Left ventricle myocardium inferior (tissue), 1 donor: ENCODE data around the gene SORCS2. TPM values are rescaled to one million over a fixed set of nuclear protein-coding genes. Genes with fewer than 3 reads are reported as not detected.
"Not testable (repeated sequence)": the region's sequence is repeated elsewhere in the genome, so short reads cannot be mapped to it uniquely, and the experiment has no call there.

ENCODE experiments used
- DNase-seq: peaks from one replicate; pipeline ENCODE4 v3.0.0-alpha.2; 2020
- H3K27ac ChIP-seq: fragments of 200-600 bp; replicated peaks from 2 replicates; pipeline ENCODE4 v1.8.0; 2021
- H3K27me3 ChIP-seq: fragments of 200-600 bp; 2 replicates; pipeline ENCODE4 v1.8.0; 2021; ENCODE audit warnings: low read depth
- H3K36me3 ChIP-seq: fragments of 200-600 bp; 2 replicates; pipeline ENCODE4 v1.8.0; 2021
- H3K4me1 ChIP-seq: fragments of 200-600 bp; 2 replicates; pipeline ENCODE4 v1.8.0; 2021
- H3K4me3 ChIP-seq: fragments of 200-600 bp; 2 replicates; pipeline ENCODE4 v1.8.0; 2021; ENCODE audit warnings: mild to moderate bottlenecking, moderate library complexity
- H3K9me3 ChIP-seq: fragments of 200-600 bp; replicated peaks from 2 replicates; pipeline ENCODE4 v1.8.0; 2021
- intact Hi-C: fragments of 100-400 bp; cut with micrococcal nuclease; formaldehyde crosslinking; loops from one replicate; pipeline ENCODE4 v1.11.0; 2022
- total RNA-seq: library from RNA; stranded (reverse); fragmentation: NEBNext Ultra II Directional; extraction: Animal tissue kit (Norgen Biotek cat#: 25700); gene quantifications from one replicate; pipeline ENCODE4 v1.2.1, GENCODE V29; 2021
- TF ChIP-seq, protein P1 (sequence below): fragments of 200-600 bp; IDR thresholded peaks from 2 replicates; pipeline ENCODE4 v1.8.0; 2021; ENCODE audit warnings: antibody characterized with exemption, mild to moderate bottlenecking, borderline replicate concordance
- donor health status: DM: no; HTN: yes; CAD: no; lungs with severe emphysema.

SORCS2 gene
- total RNA-seq, 1 donor from 2014 or later: 1.2 TPM

DNA sequence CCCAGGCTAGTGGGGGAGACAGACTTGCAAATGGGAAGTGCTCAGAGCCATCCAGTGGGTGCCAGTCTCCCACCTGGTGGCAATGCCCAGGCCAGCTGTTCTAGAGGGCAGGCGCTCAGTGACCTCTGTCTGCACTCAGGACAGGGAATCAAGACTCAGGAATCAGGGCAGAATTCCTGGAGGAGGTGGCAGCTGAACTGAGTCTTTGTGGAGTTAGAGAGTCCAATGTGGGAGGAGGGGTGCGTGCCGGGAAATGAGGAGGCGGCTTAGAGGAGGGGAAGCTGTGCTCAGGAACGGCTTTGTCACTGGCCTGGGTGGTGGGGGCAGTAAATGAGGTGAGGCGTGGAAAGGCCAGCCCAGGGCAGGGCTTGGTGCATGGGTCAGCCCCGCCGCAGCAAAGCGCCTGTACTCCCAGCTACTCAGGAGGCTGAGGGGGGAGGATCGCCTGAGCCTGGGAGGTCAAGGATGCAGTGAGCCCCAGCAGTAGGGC is 31.3 kb upstream of the SORCS2 start:
- no peaks in the 10 kb centered on the region for H3K27me3 ChIP-seq
- DNase-seq: no peak
- TF ChIP-seq, protein P1, sequence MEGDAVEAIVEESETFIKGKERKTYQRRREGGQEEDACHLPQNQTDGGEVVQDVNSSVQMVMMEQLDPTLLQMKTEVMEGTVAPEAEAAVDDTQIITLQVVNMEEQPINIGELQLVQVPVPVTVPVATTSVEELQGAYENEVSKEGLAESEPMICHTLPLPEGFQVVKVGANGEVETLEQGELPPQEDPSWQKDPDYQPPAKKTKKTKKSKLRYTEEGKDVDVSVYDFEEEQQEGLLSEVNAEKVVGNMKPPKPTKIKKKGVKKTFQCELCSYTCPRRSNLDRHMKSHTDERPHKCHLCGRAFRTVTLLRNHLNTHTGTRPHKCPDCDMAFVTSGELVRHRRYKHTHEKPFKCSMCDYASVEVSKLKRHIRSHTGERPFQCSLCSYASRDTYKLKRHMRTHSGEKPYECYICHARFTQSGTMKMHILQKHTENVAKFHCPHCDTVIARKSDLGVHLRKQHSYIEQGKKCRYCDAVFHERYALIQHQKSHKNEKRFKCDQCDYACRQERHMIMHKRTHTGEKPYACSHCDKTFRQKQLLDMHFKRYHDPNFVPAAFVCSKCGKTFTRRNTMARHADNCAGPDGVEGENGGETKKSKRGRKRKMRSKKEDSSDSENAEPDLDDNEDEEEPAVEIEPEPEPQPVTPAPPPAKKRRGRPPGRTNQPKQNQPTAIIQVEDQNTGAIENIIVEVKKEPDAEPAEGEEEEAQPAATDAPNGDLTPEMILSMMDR: no peak
- H3K4me3 ChIP-seq: no peak overlapping the region
- H3K27ac ChIP-seq: no peak overlapping the region
- no peaks in the 10 kb centered on the region for H3K36me3 ChIP-seq
- intact Hi-C loops: no loop called here
- H3K9me3 ChIP-seq: no peaks in the 10 kb centered on the region
- H3K4me1 ChIP-seq: peaks cover 12% of the 10 kb centered on the region

DNA sequence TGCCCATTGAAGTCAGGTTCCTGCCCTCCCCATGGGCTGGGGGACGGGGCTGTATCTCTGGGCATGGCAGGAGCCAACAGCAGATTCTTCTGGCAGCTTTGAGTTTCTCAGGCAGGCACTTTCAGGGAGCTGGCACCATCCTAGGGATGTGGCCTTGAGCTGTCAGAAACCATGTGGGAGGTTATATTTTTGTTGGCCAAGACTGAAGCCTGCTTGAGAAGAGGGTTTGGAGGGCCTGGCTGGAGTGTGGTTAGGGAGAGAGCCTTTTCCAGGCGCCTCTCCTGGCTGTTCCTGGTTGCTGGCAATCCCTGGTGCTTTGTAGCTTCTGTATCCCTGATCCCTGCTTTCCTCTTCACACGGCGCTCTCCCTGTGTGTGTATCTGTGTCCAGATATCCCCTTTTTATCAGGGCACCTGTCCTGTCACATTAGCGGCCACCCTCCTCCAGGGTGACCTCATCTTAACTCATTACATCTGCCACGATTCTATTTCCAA is 30.6 kb upstream of the SORCS2 start:
- DNase-seq: no peak
- no peak overlapping the region for H3K27ac ChIP-seq

DNA sequence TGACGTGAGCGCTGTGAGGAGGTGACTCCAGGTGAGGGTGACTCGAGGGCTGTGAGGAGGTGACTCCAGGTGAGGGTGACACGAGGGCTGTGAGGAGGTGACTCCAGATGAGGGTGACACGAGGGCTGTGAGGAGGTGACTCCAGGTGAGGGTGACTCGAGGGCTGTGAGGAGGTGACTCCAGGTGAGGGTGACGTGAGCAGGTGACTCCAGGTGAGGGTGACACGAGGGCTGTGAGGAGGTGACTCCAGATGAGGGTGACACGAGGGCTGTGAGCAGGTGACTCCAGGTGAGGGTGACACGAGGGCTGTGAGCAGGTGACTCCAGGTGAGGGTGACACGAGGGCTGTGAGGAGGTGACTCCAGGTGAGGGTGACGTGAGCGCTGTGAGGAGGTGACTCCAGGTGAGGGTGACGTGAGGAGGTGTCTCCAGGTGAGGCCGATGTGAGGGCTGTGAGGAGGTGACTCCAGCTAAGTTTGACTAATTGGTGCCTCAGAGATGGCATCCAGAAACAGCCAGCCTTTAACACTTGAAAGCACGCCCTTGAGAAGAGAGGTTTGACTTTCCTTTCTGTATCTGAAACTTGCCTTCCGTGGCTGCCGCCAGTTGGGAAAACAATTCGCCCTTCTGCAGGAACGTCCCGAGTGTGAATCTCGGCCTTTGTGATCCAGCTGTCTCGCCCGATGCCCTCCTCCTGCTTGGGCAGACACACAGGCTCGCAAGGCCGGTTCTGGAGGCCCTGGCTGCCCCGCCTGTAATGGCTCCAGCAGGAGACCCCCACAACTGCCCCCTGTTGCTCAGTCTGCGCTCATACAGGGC is 27.1 kb upstream of the SORCS2 start:
- intact Hi-C loops: not testable (repeated sequence)

More for the DNA sequence above, 30.6 kb upstream of the SORCS2 start:
- Histone ChIP-seq H3K27me3 (no peaks in the 10 kb centered on the region), H3K9me3 (no peaks in the 10 kb centered on the region), H3K4me1 (peaks cover 5% of the 10 kb centered on the region), H3K36me3 (no peaks in the 10 kb centered on the region), H3K4me3 (no peak overlapping the region)
- intact Hi-C loops: no loop called here
- TF ChIP-seq, protein P1: no peak

DNA sequence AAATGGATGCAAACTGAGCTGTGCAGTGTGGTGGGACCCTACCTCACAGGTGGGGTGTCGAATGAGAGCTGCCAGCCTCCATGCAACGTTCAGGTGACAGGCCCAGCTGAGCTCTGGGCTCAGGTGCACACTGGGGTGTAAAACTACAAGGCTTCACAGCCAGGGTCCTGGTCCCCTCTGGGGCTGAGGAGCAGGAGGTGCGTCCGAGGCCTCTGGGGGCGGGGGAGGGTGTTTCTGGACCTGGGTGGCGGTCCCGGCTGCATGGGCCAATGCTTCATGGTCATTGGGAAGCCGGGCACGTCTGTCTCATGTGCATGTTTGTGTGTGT is 26.5 kb upstream of the SORCS2 start:
- TF ChIP-seq, protein P1: no peak
- no peaks in the 10 kb centered on the region for H3K9me3 ChIP-seq
- no peaks in the 10 kb centered on the region for H3K36me3 ChIP-seq
- H3K27me3 ChIP-seq: no peaks in the 10 kb centered on the region
- H3K4me1 ChIP-seq: no peaks in the 10 kb centered on the region
- no peak overlapping the region for H3K4me3 ChIP-seq
- H3K27ac ChIP-seq: no peak overlapping the region
- DNase-seq: no peak
- intact Hi-C loops: no loop called here

More for the DNA sequence above, 27.1 kb upstream of the SORCS2 start:
- not testable (repeated sequence) for H3K36me3 ChIP-seq, H3K9me3 ChIP-seq, H3K4me3 ChIP-seq, DNase-seq, H3K27ac ChIP-seq, H3K27me3 ChIP-seq, H3K4me1 ChIP-seq

DNA sequence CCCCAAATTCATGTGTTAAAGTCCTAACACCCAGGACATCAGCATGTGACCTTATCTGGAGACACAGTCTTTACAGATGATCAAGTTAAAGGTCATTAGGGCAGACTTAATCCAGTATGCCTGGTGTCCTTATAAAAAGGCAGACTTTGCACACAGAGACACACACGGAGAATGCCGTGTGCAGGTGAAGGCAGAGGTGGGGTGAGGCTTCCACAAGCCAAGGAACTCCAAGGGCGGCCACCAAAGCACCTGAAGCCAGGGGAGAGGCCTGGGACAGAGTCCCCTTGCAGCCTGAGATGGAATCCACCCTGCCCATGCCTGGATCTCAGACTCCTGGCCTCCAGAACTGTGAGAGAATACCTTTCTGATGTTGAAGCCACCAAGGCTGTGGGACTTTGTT is 26.1 kb upstream of the SORCS2 start:
- intact Hi-C loops: no loop called here

More for the DNA sequence above, 26.1 kb upstream of the SORCS2 start:
- H3K4me1 ChIP-seq: no peaks in the 10 kb centered on the region
- no peaks in the 10 kb centered on the region for H3K27me3 ChIP-seq
- H3K4me3 ChIP-seq: no peak overlapping the region
- H3K36me3 ChIP-seq: no peaks in the 10 kb centered on the region
- no peak overlapping the region for H3K27ac ChIP-seq
- TF ChIP-seq, protein P1: no peak
- no peak for DNase-seq
- no peaks in the 10 kb centered on the region for H3K9me3 ChIP-seq
